Right lobe of liver (tissue), 6 donors: ENCODE data around the gene KCTD21. TPM values are rescaled to one million over a fixed set of nuclear protein-coding genes. Genes with fewer than 3 reads are reported as not detected.
"Not testable (repeated sequence)": the region's sequence is repeated elsewhere in the genome, so short reads cannot be mapped to it uniquely, and the experiment has no call there.

Experiments
- ATAC-seq, 4 donors: fragments of 200-7000 bp; cut with Tn5 transposase; one replicate each; pipeline ENCODE4 v1.9.1; 2020; ENCODE audit warnings: mild to moderate bottlenecking in 4 of 4, moderate library complexity in 4 of 4
- DNase-seq, 3 donors: peaks; one replicate each; pipeline ENCODE4 v3.0.0-alpha.2; 2020
- H3K27ac ChIP-seq, 3 donors: fragments of 200-600 bp; one replicate each; pipeline ENCODE4 v1.8.0; 2022
- H3K27me3 ChIP-seq, 2 donors: fragments of 200-600 bp; one replicate each; pipeline ENCODE4 v1.8.0; 2022
- H3K36me3 ChIP-seq, 4 donors: fragments of 200-600 bp; sonication (generic) in 1 of 4; one replicate each; pipeline versions ENCODE4 v1.5.1 to v1.8.0; 2017 to 2022; ENCODE audit warnings: control low read depth in 1 of 4
- H3K4me1 ChIP-seq, 4 donors: fragments of 200-600 bp; sonication (generic) in 1 of 4; one replicate each; pipeline versions ENCODE4 v1.5.1 to v1.8.0; 2017 to 2022; ENCODE audit warnings: control low read depth in 1 of 4
- H3K4me3 ChIP-seq, 3 donors: fragments of 200-600 bp; one replicate each; pipeline ENCODE4 v1.8.0; 2022
- H3K9me3 ChIP-seq, 4 donors: fragments of 200-600 bp; sonication (generic) in 1 of 4; one replicate each; pipeline versions ENCODE4 v1.5.1 to v1.8.0; 2017 to 2022; ENCODE audit warnings: control low read depth in 1 of 4
- POLR2A ChIP-seq: fragments of 450-650 bp; IDR thresholded peaks from one replicate; pipeline ENCODE4 v1.6.1; 2017; ENCODE audit warnings: antibody characterized with exemption, mild to moderate bottlenecking
- WGBS: methylation state at CpG from one replicate; pipeline ENCODE4 v1.1.6; 2018; ENCODE audit warnings: low coverage, low lambda C conversion rate; ENCODE audit not compliant: insufficient coverage; ENCODE audit errors: missing lambda C conversion rate; 5-methylcytosine and 5-hydroxymethylcytosine counted together
- intact Hi-C, 2 donors: fragments of 100-400 bp; cut with DNase I; formaldehyde crosslinking; loops; one replicate each; pipeline versions ENCODE4 v1.11.2 to v1.14.1; 2022
- long read RNA-seq: library from polyadenylated mRNA; unstranded; transcript quantifications from one replicate; pipeline ENCODE4 v2.0.0, GENCODE V29; 2019
- total RNA-seq, 6 experiments: library from RNA; depleted of rRNA in 2 of 6; stranded (reverse); fragments of >200 nt in 2 of 6; fragmentation: NEBNext Ultra II Directional in 3 of 6; extraction: Animal tissue kit (Norgen Biotek cat#: 25700) in 3 of 6; gene quantifications; one replicate each; pipeline versions ENCODE4 v1.1.0 to v1.2.4, GENCODE V29; 2016 to 2023
- TF ChIP-seq, protein P1 (sequence below), 4 donors: fragments of 200-600 bp in 3 of 4; fragments of 450-650 bp in 1 of 4; IDR thresholded peaks; one replicate each; pipeline versions ENCODE4 v1.5.1 to v1.8.0; 2016 to 2022; ENCODE audit warnings: antibody characterized with exemption in 4 of 4, mild to moderate bottlenecking in 2 of 4
- donor health status: DM: no; HTN: yes; CAD: no.
- donor health status: DM: no; HTN: no; CAD: no.
- donor health status: DM: no; HTN: no; CAD: no.
- donor health status: DM: no; HTN: yes; CAD: no.
- donor health status: DM: no; HTN: yes; CAD: no.

Gene KCTD21, protein sequence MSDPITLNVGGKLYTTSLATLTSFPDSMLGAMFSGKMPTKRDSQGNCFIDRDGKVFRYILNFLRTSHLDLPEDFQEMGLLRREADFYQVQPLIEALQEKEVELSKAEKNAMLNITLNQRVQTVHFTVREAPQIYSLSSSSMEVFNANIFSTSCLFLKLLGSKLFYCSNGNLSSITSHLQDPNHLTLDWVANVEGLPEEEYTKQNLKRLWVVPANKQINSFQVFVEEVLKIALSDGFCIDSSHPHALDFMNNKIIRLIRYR
- 10 to 100 TPM in 5 of 6 experiments, 1 to 10 TPM in 1; 9.6 to 15.6 (median 11.9) TPM for total RNA-seq
- long read RNA-seq, partial matches to known transcripts, result 0 of 1 reads
- long read RNA-seq, other reads (novel, unspliced or antisense), result 1 of 1 reads

DNA sequence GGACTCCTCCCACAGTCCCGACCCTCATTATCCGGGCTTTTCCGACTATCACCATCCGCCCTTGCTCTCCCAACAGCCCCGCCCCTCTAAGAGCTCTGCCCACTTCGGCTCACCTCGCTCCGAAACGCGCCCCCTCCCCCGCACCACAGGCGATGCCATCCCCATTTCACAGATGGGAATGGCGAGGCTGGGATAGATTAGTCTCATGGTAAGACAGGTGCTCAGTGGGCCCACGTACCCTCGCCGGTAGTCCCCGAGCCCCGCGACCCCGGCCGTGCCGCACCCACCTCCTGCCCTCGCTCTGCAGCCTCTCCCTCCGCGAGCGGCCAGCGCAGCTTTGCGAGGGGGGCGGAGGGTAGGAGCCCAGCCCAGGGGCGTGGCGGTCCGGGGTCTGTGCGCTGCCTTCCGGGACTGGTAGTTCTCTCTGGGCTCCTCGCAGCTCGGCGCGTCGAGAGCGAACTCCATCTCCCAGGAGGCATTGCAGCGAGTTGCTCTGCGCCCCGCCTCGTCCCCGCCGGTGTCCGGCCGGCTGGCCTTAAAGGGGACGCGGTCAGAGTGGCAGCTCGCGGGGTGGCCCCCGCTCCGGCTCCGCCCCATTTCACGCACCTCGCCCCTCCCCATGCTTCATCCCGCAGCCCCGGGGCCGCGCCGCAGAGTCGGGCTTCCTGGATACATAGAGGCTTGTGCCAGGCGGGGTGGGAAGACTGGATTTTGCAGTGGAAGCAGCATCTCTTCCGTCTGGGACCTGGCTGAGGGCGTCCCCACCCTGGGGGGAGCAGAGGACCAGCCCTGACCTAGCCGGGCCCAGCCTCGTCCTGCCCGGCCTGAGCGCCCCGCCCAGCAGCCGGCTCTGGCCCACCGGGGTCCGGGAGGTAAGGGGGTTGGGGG, at the start of gene KCTD21, which contains the start of gene USP35:
KCTD21 (minus strand) TSS at position 341 of the 888 bp plus-strand sequence. CDS start 14,072 bp downstream, outside the sequence.
USP35 (plus strand) TSS at position 634 of the 888 bp plus-strand sequence. CDS start 7,327 bp downstream, outside the sequence.
- H3K27me3 ChIP-seq, result no peaks in the 10 kb centered on the region
- intact Hi-C loops, result no loop called here
- H3K27ac ChIP-seq, result peak within 1 kb of the TSS; percentile 86 to 96 (median 94)
- DNase-seq (peak; percentile 98 to 99 (median 98)), ATAC-seq (peak; percentile 85 to 96 (median 90))
- WGBS, result 0% methylated on average over 6 of the region's 74 CpGs
- no peaks in the 10 kb centered on the region for H3K36me3 ChIP-seq
- no peaks in the 10 kb centered on the region for H3K9me3 ChIP-seq
- H3K4me3 ChIP-seq, result peak within 1 kb of the TSS; percentile 78 to 92 (median 85)
- peak; percentile 85 for TF ChIP-seq POLR2A
- TF ChIP-seq, protein P1, sequence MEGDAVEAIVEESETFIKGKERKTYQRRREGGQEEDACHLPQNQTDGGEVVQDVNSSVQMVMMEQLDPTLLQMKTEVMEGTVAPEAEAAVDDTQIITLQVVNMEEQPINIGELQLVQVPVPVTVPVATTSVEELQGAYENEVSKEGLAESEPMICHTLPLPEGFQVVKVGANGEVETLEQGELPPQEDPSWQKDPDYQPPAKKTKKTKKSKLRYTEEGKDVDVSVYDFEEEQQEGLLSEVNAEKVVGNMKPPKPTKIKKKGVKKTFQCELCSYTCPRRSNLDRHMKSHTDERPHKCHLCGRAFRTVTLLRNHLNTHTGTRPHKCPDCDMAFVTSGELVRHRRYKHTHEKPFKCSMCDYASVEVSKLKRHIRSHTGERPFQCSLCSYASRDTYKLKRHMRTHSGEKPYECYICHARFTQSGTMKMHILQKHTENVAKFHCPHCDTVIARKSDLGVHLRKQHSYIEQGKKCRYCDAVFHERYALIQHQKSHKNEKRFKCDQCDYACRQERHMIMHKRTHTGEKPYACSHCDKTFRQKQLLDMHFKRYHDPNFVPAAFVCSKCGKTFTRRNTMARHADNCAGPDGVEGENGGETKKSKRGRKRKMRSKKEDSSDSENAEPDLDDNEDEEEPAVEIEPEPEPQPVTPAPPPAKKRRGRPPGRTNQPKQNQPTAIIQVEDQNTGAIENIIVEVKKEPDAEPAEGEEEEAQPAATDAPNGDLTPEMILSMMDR (IDR thresholded peaks at IDR 0.05), result no peak
- H3K4me1 ChIP-seq, result peaks cover 0 to 50% (median 11%) of the 10 kb centered on the region in 4 donors

DNA sequence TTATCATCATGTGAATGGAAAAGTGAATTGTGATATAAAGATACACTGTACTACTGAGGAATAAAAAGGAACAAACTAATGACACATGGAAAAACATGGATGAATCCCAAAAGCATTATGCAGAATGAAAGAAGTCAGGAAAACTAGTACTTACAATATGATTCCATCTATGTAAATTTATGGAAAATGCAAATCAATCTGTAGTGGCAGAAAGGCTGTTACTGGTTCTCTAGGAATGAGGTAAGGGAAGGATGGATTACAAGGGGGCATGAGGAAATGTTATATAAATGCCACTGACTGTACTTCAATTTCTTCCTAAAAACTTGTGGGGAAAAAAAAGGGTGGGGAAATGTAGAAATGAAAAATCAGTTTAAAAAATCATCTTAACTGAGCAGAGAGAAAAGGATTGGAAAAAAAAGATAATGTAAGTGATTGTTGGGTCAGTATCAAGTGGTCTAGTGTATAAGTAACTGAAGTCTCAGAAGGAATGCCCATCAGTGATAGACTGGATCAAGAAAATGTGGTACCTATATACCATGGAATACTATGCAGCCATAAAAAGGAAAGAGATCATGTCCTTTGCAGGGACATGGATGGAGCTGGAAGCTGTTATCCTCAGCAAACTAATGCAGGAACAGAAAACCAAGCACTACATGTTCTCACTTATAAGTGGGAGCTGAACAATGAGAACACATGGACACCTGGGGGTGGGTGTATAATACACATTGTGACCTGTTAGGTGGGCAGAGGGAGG, 49.0 kb upstream of the KCTD21 start:
- Histone ChIP-seq H3K27me3 (no peaks in the 10 kb centered on the region), H3K9me3 (no peaks in the 10 kb centered on the region), H3K27ac (no peak overlapping the region), H3K36me3 (no peaks in the 10 kb centered on the region), H3K4me3 (no peak overlapping the region), H3K4me1 (no peaks in the 10 kb centered on the region)
- DNase-seq (no peak), ATAC-seq (no peak)
- TF ChIP-seq, protein P1 (IDR thresholded peaks at IDR 0.05), result no peak
- TF ChIP-seq POLR2A, result no peak
- intact Hi-C loops, result no loop called here

DNA sequence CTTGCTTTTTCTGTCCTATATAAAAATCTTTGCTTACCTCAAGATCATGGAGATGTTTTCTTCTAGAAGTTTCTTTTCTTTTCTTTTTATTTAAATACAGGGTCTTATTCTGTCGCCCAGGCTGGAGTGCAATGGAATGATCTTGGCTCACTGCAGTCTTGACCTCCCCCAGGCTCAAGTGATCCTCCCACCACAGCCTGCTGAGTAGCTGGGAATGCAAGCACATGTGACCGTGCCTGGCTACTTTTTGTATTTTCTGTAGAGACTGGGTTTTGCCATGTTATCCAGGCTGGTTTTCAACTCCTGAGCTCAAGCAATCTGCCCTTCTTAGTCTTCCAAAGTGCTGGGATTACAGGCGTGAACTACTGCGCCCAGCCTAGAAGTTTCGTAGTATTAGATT, 45.6 kb upstream of the KCTD21 start:
- no peaks in the 10 kb centered on the region for H3K27me3 ChIP-seq
- H3K4me3 ChIP-seq, result no peak overlapping the region
- peaks cover 0 to 22% (median 0%) of the 10 kb centered on the region in 4 donors for H3K4me1 ChIP-seq
- 54% methylated on average over 2 of the region's 5 CpGs for WGBS
- DNase-seq (no peak), ATAC-seq (no peak)
- no peak overlapping the region for H3K27ac ChIP-seq
- no peaks in the 10 kb centered on the region for H3K9me3 ChIP-seq
- intact Hi-C loops, result no loop called here
- TF ChIP-seq, protein P1 (IDR thresholded peaks at IDR 0.05), result no peak
- no peak for TF ChIP-seq POLR2A
- H3K36me3 ChIP-seq, result no peaks in the 10 kb centered on the region

DNA sequence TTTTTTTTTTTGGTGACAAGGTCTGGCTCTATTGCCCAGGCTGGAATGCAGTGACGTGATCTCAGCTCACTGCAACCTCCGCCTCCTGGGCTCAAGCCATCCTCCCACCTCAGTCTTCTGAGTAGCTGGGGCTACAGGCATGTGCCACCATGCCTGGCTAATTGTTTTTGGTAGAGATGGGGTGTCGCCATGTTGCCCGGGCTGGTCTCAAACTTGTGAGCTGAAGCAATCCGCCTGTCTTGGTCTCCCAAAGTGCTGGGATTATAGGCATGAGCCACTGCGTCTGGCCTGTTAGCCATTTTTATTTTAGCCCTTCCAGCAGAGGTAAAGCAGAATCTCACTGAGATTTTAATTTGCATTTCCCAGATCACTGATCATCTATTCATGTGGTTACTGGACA, 44.6 kb upstream of the KCTD21 start:
- 100% methylated on average over 3 of the region's 6 CpGs for WGBS
- peaks cover 0 to 22% (median 0%) of the 10 kb centered on the region in 4 donors for H3K4me1 ChIP-seq
- DNase-seq, H3K27me3 ChIP-seq, H3K27ac ChIP-seq, H3K4me3 ChIP-seq, ATAC-seq, H3K36me3 ChIP-seq, H3K9me3 ChIP-seq, intact Hi-C loops: not testable (repeated sequence)
